HG03280 (cell line): ENCODE measurements around the gene CHST11.

Experiments
- ATAC-seq: cut with Tn5 transposase; IDR thresholded peaks from one replicate; pipeline ENCODE4 v1.9.1; 2021; ENCODE audit warnings: mild to moderate bottlenecking, moderate library complexity; ENCODE audit not compliant: unreplicated experiment

CHST11 gene

GRCh38 chr12:104427547-104427938 is 29.2 kb upstream of the CHST11 start:
- ATAC-seq: no peak

- no peak for ATAC-seq
Observed at GRCh38 chr12:104433061-104433460, 23.7 kb upstream of the CHST11 start.

- ATAC-seq: no peak
Observed at GRCh38 chr12:104434129-104434528, 22.6 kb upstream of the CHST11 start.

- ATAC-seq: no peak
Observed at GRCh38 chr12:104435175-104435574, 21.6 kb upstream of the CHST11 start.

GRCh38 chr12:104435765-104436164 is 21.0 kb upstream of the CHST11 start:
- ATAC-seq: no peak

DNA sequence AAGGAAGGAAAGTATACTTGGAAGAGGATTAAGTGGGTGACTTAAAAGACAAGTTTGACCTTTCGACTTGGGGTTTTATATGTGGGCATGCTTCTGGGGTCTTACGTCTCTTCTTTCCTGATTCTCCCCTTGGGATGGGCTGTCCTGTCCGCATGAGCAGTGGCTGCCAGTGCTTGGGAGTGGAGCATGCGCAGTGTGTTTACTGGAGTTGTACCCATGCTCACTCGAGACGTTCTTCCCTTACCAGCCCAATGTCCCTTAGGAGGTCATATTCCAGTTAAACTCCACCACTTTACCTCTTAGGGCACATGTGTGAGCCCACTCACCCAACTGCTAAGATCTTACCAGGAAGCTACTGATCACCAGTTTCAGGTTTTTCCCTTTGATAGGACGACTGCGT is 20.0 kb upstream of the CHST11 start:
- no peak for ATAC-seq

- ATAC-seq: no peak
Observed at GRCh38 chr12:104438134-104438533, 18.6 kb upstream of the CHST11 start.

- no peak for ATAC-seq
Observed at GRCh38 chr12:104439137-104439536, 17.6 kb upstream of the CHST11 start.

DNA sequence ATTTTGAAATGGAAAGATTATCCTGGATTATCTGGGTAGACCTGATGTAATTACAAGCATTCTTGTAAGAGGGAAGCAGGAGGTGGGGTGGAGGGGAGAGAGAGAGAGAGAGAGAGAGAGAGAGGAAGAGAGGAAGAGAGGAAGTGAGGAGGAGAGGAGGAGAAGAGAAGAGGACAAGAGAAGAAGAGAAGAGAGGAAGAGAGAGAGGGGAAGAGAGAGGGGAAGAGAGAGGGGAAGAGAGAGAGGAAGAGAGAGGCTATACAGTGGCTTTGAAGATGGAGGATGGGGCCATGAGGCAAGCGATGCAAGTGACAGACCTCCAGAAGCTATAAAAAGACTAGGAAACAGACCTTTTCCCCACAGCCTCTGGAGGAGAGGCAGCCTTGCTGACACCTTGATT is 13.7 kb upstream of the CHST11 start:
- no peak for ATAC-seq

GRCh38 chr12:104446646-104447421 is 9.9 kb upstream of the CHST11 start:
- no peak for ATAC-seq

DNA sequence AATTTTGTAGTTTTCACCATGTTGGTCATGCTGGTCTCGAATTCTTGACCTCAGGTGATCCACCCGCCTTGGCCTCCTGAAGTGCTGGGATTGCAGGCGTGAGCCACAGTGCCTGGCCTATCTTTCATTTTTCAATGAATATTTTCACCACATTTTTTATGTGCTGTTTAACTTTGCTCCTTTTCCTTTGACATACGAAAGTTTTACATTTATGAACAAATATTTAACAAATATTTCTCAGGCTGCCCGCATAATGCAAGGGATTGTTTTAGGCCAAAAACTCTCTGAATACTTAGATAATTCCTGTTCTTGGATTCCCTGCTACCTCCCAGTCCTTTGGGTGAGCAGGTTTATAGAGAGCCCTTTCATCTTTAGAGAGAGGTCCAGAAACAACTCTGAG is 8.7 kb upstream of the CHST11 start:
- no peak for ATAC-seq

DNA sequence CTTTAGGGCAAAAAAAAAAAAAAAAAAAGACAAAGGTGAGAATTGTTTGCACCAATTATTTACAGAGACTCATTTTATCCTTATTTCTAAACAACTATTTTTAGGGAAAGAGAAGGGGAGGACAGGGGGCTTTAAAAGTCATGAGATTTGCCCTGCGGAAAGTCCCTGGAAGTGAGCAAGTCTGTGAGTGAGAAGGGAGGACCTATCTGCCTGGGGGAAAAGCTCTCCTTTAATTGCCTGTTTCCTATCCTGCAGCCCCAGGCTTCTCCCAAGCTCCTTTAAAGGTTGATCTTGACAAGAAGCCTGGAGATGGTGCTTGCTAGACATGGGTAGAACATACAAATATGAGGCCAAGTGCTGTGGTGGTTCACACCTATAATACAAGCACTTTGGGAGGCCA is 8.3 kb upstream of the CHST11 start:
- ATAC-seq: no peak

- ATAC-seq: no peak
Observed at GRCh38 chr12:104450700-104451099, 6.0 kb upstream of the CHST11 start.

DNA sequence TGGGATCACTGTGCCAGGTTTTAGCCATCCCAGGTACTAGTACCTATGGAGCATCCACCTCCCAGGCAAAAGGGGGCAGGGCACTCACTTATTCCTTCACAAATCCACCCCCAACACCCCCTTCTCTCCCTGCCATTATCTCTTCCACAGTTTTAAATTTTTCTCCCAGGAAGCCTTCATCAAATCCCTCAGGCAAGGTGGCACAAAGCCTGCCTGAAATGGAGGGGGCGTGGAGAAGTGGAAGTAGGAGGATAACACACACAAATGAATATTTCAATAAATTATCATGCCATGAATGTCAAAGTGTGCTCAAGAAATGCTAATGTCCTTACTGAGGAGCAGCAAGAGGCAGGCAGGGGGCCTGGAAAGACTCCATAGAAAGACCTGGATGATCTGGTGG is 4.7 kb upstream of the CHST11 start:
- no peak for ATAC-seq

GRCh38 chr12:104453133-104453532 is 3.6 kb upstream of the CHST11 start:
- no peak for ATAC-seq

GRCh38 chr12:104454997-104455396 is 1.8 kb upstream of the CHST11 start:
- no peak for ATAC-seq

GRCh38 chr12:104455578-104456416 is 951 bp upstream of the CHST11 start:
- no peak for ATAC-seq

- ATAC-seq: peak; percentile 33
Observed at GRCh38 chr12:104456950-104457745, 400 bp downstream of the CHST11 start.

- no peak for ATAC-seq
Observed at GRCh38 chr12:104457746-104458693, 1.3 kb downstream of the CHST11 start.

GRCh38 chr12:104458694-104459367 is 2.1 kb downstream of the CHST11 start:
- no peak for ATAC-seq
